Adipocyte (in vitro differentiated cells): Measurements from ENCODE around the gene NKAPD1.

Source experiments
- DNase-seq: peaks from one replicate; pipeline ENCODE4 v3.0.0-alpha.2; 2015; ENCODE audit warnings: low read depth
- H3K27me3 ChIP-seq: replicated peaks from 2 replicates; pipeline ENCODE4 v1.7.0; 2013; ENCODE audit warnings: mild to moderate bottlenecking, low read length, moderate library complexity; ENCODE audit not compliant: control insufficient read depth, insufficient read depth
- H3K36me3 ChIP-seq: 2 replicates; pipeline ENCODE4 v1.7.0; 2013; ENCODE audit warnings: low read length, mild to moderate bottlenecking, moderate library complexity; ENCODE audit not compliant: control insufficient read depth, insufficient read depth, severe bottlenecking
- H3K4me1 ChIP-seq: 2 replicates; pipeline ENCODE4 v1.7.0; 2013; ENCODE audit warnings: mild to moderate bottlenecking, low read length, moderate library complexity; ENCODE audit not compliant: control insufficient read depth, insufficient read depth
- H3K4me3 ChIP-seq: 2 replicates; pipeline ENCODE4 v1.7.0; 2013; ENCODE audit warnings: mild to moderate bottlenecking, low read length, moderate library complexity
- H3K9ac ChIP-seq: 2 replicates; pipeline ENCODE4 v1.7.0; 2013; ENCODE audit warnings: mild to moderate bottlenecking, low read length, moderate library complexity
- H3K9me3 ChIP-seq: 2 replicates; pipeline ENCODE4 v1.7.0; 2013; ENCODE audit warnings: mild to moderate bottlenecking, low read length, moderate library complexity; ENCODE audit not compliant: control insufficient read depth

The NKAPD1 gene

GRCh38 chr11:112121981-112122615 lies 48.0 kb downstream of the NKAPD1 start:
- Histone ChIP-seq H3K27me3 (no peaks in the 10 kb centered on the region), H3K4me1 (peaks cover 5% of the 10 kb centered on the region), H3K9ac (no peak overlapping the region), H3K4me3 (no peak overlapping the region), H3K36me3 (no peaks in the 10 kb centered on the region), H3K9me3 (no peaks in the 10 kb centered on the region)
- no peak for DNase-seq

- Histone ChIP-seq H3K4me1 (peaks cover 5% of the 10 kb centered on the region), H3K4me3 (no peak overlapping the region), H3K9me3 (no peaks in the 10 kb centered on the region), H3K27me3 (no peaks in the 10 kb centered on the region), H3K36me3 (no peaks in the 10 kb centered on the region), H3K9ac (no peak overlapping the region)
- DNase-seq, result no peak
These were observed 49.0 kb downstream of the NKAPD1 start for GRCh38 chr11:112123129-112123528.

GRCh38 chr11:112127056-112127455 lies 53.0 kb downstream of the NKAPD1 start:
- Histone ChIP-seq H3K4me1 (peaks cover 5% of the 10 kb centered on the region), H3K36me3 (no peaks in the 10 kb centered on the region), H3K9ac (no peak overlapping the region), H3K9me3 (no peaks in the 10 kb centered on the region), H3K4me3 (no peak overlapping the region), H3K27me3 (no peaks in the 10 kb centered on the region)
- no peak for DNase-seq

GRCh38 chr11:112128483-112129121 lies 54.5 kb downstream of the NKAPD1 start:
- Histone ChIP-seq H3K4me1 (peaks cover 5% of the 10 kb centered on the region), H3K27me3 (no peaks in the 10 kb centered on the region), H3K9ac (no peak overlapping the region), H3K36me3 (no peaks in the 10 kb centered on the region), H3K9me3 (no peaks in the 10 kb centered on the region), H3K4me3 (no peak overlapping the region)
- peak; percentile 64 for DNase-seq

GRCh38 chr11:112129656-112130055 lies 55.6 kb downstream of the NKAPD1 start:
- Histone ChIP-seq H3K4me3 (no peak overlapping the region), H3K4me1 (peaks cover 5% of the 10 kb centered on the region), H3K27me3 (no peaks in the 10 kb centered on the region), H3K9ac (no peak overlapping the region), H3K36me3 (no peaks in the 10 kb centered on the region), H3K9me3 (no peaks in the 10 kb centered on the region)
- no peak for DNase-seq

GRCh38 chr11:112132737-112133136 lies 58.6 kb downstream of the NKAPD1 start:
- DNase-seq, result no peak
- H3K4me1 ChIP-seq, result peaks cover 5% of the 10 kb centered on the region
- H3K4me3 ChIP-seq, result no peak overlapping the region

GRCh38 chr11:112134473-112134872 lies 60.4 kb downstream of the NKAPD1 start:
- Histone ChIP-seq H3K9me3 (no peaks in the 10 kb centered on the region), H3K27me3 (no peaks in the 10 kb centered on the region), H3K4me3 (no peak overlapping the region), H3K4me1 (no peaks in the 10 kb centered on the region), H3K36me3 (no peaks in the 10 kb centered on the region), H3K9ac (no peak overlapping the region)
- DNase-seq, result no peak

More at GRCh38 chr11:112132737-112133136, 58.6 kb downstream of the NKAPD1 start:
- Histone ChIP-seq H3K27me3 (no peaks in the 10 kb centered on the region), H3K36me3 (no peaks in the 10 kb centered on the region), H3K9me3 (no peaks in the 10 kb centered on the region), H3K9ac (no peak overlapping the region)
